K562 (cell line): ENCODE data around the gene RAVER2. TPM values are rescaled to one million over a fixed set of nuclear protein-coding genes. Genes with fewer than 3 reads are reported as not detected.
A peak's percentile ranks its signal among the peaks of the same experiment; 100 is the strongest.

Experiments used
- ATAC-seq: fragments of 200-7000 bp; cut with Tn5 transposase; 3 replicates; pipeline ENCODE4 v1.9.1; 2020; ENCODE audit warnings: moderate library complexity
- BruUV-seq: library from RNA; stranded (reverse); fragments of 400-500 nt; replicated peaks from 2 replicates; lab custom pipeline; 2021; lab: Mats Ljungman, UMichigan
- CTCF ChIA-PET: fragments of 300-600 bp; formaldehyde crosslinking; extraction: SDS; loops from one replicate; lab custom pipeline; 2021; ENCODE audit warnings: low intra/inter-chr PET ratio; lab: Yijun Ruan, JAX
- POLR2A ChIA-PET: fragments of 300-600, 350-650 bp; sonication (Branson Sonifier 250); formaldehyde crosslinking; extraction: SDS; loops from one replicate; lab custom pipeline; 2021; ENCODE audit warnings: antibody characterized with exemption, inconsistent platforms; lab: Yijun Ruan, JAX
- DNase-seq, 4 experiments: peaks; one replicate each; pipeline versions ENCODE4 v3.0.0 to v3.0.0-alpha.2; 2011 to 2018; ENCODE audit warnings: low spot score in 3 of 4, mixed read lengths in 3 of 4; ENCODE audit errors: extremely low read depth in 1 of 4
- FAIRE-seq: peaks from 2 replicates; lab custom pipeline; 2011; peaks lifted over from hg19 to GRCh38; lab: Jason Lieb, UNC
- H2AFZ ChIP-seq: 2 replicates; pipeline ENCODE4 v1.6.0; 2011; ENCODE audit warnings: low read depth, low read length, control low read depth, inconsistent platforms
- H3K27ac ChIP-seq: fragments of 200-600 bp; 3 replicates; pipeline ENCODE4 v1.8.0; 2011; ENCODE audit warnings: low read depth, mild to moderate bottlenecking, control low read depth, inconsistent platforms, low read length, moderate library complexity, mixed read lengths; ENCODE audit errors: extremely low read depth
- H3K27me3 ChIP-seq, 2 experiments: fragments of 300-600 bp in 1 of 2; 2 replicates in 1 of 2; 3 replicates in 1 of 2; pipeline versions ENCODE4 v1.6.0 to v1.8.0; 2011; ENCODE audit warnings: inconsistent platforms in 2 of 2, low read length in 2 of 2, mild to moderate bottlenecking in 1 of 2, mixed read lengths in 1 of 2, moderate library complexity in 1 of 2; ENCODE audit not compliant: control insufficient read depth in 2 of 2, insufficient read depth in 2 of 2
- H3K36me3 ChIP-seq: fragments of 300-600 bp; 3 replicates; pipeline ENCODE4 v1.8.0; 2011; ENCODE audit warnings: mild to moderate bottlenecking, low read length, inconsistent platforms; ENCODE audit not compliant: control insufficient read depth, insufficient read depth
- H3K4me1 ChIP-seq, 2 experiments: fragments of 200-600 bp in 1 of 2; replicated peaks in 1 of 2; 2 replicates in 1 of 2; 3 replicates in 1 of 2; pipeline versions ENCODE4 v1.5.1 to v1.8.0; 2011; ENCODE audit warnings: inconsistent platforms in 2 of 2, low read length in 2 of 2, mild to moderate bottlenecking in 1 of 2, mixed read lengths in 1 of 2, moderate library complexity in 1 of 2; ENCODE audit not compliant: control insufficient read depth in 2 of 2, insufficient read depth in 2 of 2
- H3K4me2 ChIP-seq: 2 replicates; pipeline ENCODE4 v1.6.1; 2011; ENCODE audit warnings: low read length, control low read depth, inconsistent platforms, mixed read lengths; ENCODE audit not compliant: insufficient read depth
- H3K4me3 ChIP-seq: fragments of 200-600 bp; sonication (generic), shearing (Covaris generic); 2 replicates; pipeline ENCODE4 v1.5.1; 2016; ENCODE audit warnings: control low read depth, inconsistent platforms
- H3K79me2 ChIP-seq: fragments of 200-600 bp; 3 replicates; pipeline ENCODE4 v1.8.0; 2011; ENCODE audit warnings: low read length, inconsistent platforms; ENCODE audit not compliant: control insufficient read depth, insufficient read depth
- H3K9ac ChIP-seq, 2 experiments: 2 replicates each; pipeline versions ENCODE4 v1.6.0 to v1.6.1; 2011; ENCODE audit warnings: low read depth in 2 of 2, low read length in 2 of 2, control low read depth in 1 of 2, inconsistent platforms in 1 of 2, mild to moderate bottlenecking in 1 of 2, mixed read lengths in 1 of 2; ENCODE audit not compliant: insufficient read depth in 1 of 2
- H3K9me1 ChIP-seq: one replicate; pipeline ENCODE4 v1.6.0; 2011; ENCODE audit warnings: inconsistent platforms, mild to moderate bottlenecking, low read length, moderate library complexity; ENCODE audit not compliant: control insufficient read depth, insufficient read depth
- H3K9me3 ChIP-seq: replicated peaks from 2 replicates; pipeline ENCODE4 v1.5.1; 2011; ENCODE audit warnings: low read depth, low read length, inconsistent platforms; ENCODE audit not compliant: control insufficient read depth, insufficient read depth
- H4K20me1 ChIP-seq: replicated peaks from 2 replicates; pipeline ENCODE4 v1.6.1; 2011; ENCODE audit warnings: low read length, inconsistent platforms, mixed read lengths; ENCODE audit not compliant: control insufficient read depth, insufficient read depth
- ARID4B ChIP-seq: sonication (generic); formaldehyde crosslinking; IDR thresholded peaks from 2 replicates; pipeline ENCODE4 v1.8.0; 2022; ENCODE audit warnings: mild to moderate bottlenecking, missing genetic modification reagents
- GATA2 ChIP-seq: sonication (generic); formaldehyde crosslinking; IDR thresholded peaks from 2 replicates; pipeline ENCODE4 v1.4.0; 2020; ENCODE audit warnings: mild to moderate bottlenecking, missing genetic modification reagents
- HNRNPH1 ChIP-seq: fragments of 200-400 bp; formaldehyde crosslinking; optimal IDR thresholded peaks from 2 replicates; pipeline ENCODE3; 2017; ENCODE audit warnings: low read depth, mild to moderate bottlenecking, low read length, moderate library complexity
- JUN ChIP-seq, 2 experiments: sonication (generic) in 1 of 2; formaldehyde crosslinking in 1 of 2; IDR thresholded peaks; 2 replicates each; pipeline versions ENCODE4 v1.6.1 to v1.8.0; 2012 to 2022; ENCODE audit warnings: borderline replicate concordance in 2 of 2, mild to moderate bottlenecking in 2 of 2, improper control_type of control experiment in 1 of 2, low read depth in 1 of 2, low read length in 1 of 2, missing genetic modification reagents in 1 of 2
- POLR3A ChIP-seq: IDR thresholded peaks from 2 replicates; pipeline ENCODE4 v1.6.1; 2011; ENCODE audit warnings: borderline replicate concordance, mild to moderate bottlenecking, moderate library complexity; ENCODE audit not compliant: insufficient read length, insufficient read depth; ENCODE audit errors: extremely low read depth
- PREB ChIP-seq: sonication (generic); formaldehyde crosslinking; IDR thresholded peaks from 2 replicates; pipeline ENCODE4 v1.8.1; 2023; ENCODE audit warnings: mild to moderate bottlenecking, missing genetic modification reagents
- SRSF3 ChIP-seq: fragments of 200-400 bp; formaldehyde crosslinking; IDR thresholded peaks from 2 replicates; pipeline ENCODE4 v1.6.1; 2016; ENCODE audit warnings: mild to moderate bottlenecking, low read length, moderate library complexity; ENCODE audit not compliant: insufficient read depth
- TOE1 ChIP-seq, 2 experiments: fragments of 450-650 bp in 1 of 2; sonication (generic) in 1 of 2; formaldehyde crosslinking in 1 of 2; IDR thresholded peaks; 2 replicates each; pipeline versions ENCODE4 v1.7.1 to v1.8.0; 2016 to 2022; ENCODE audit warnings: borderline replicate concordance in 2 of 2, mild to moderate bottlenecking in 2 of 2, antibody characterized with exemption in 1 of 2, inconsistent platforms in 1 of 2, low read depth in 1 of 2, missing genetic modification reagents in 1 of 2, moderate library complexity in 1 of 2
- ZNF143 ChIP-seq: sonication (generic); formaldehyde crosslinking; IDR thresholded peaks from 2 replicates; pipeline ENCODE4 v1.9.0; 2022; ENCODE audit warnings: mild to moderate bottlenecking, missing genetic modification reagents
- ZNF217 ChIP-seq: sonication (generic); formaldehyde crosslinking; IDR thresholded peaks from 2 replicates; pipeline ENCODE4 v1.8.0; 2022; ENCODE audit warnings: mild to moderate bottlenecking, missing genetic modification reagents
- ZNF347 ChIP-seq: fragments of 450-650 bp; formaldehyde crosslinking; IDR thresholded peaks from 2 replicates; pipeline ENCODE4 v1.4.0; 2020; ENCODE audit warnings: low read depth, mild to moderate bottlenecking, moderate library complexity
- ZNF507 ChIP-seq: conservative IDR thresholded peaks from 2 replicates; pipeline ENCODE4 v1.6.1; 2017; ENCODE audit warnings: missing genetic modification characterization, missing compliant biosample characterization
- ZNF76 ChIP-seq: fragments of 250-450 bp; sonication (Bioruptor Pico); IDR thresholded peaks from 2 replicates; pipeline ENCODE4 v1.4.0; 2020; ENCODE audit warnings: mild to moderate bottlenecking, moderate library complexity, borderline replicate concordance
- ZNF785 ChIP-seq: fragments of 250-450 bp; sonication (Bioruptor Pico); IDR thresholded peaks from 2 replicates; pipeline ENCODE4 v1.4.0; 2020; ENCODE audit warnings: mild to moderate bottlenecking
- WGBS: fragments of 100-300 bp; shearing (Covaris generic); methylation state at CpG from one replicate; pipeline ENCODE4 v1.1.6; 2016; ENCODE audit warnings: low coverage, mixed read lengths; ENCODE audit not compliant: insufficient coverage; ENCODE audit errors: missing lambda C conversion rate; 5-methylcytosine and 5-hydroxymethylcytosine counted together
- in situ Hi-C: fragments of 300-500 bp; cut with MboI; formaldehyde crosslinking; loops from 4 replicates; pipeline ENCODE4 v1.15.0; 2018; ENCODE audit warnings: inconsistent platforms, mixed read lengths
- intact Hi-C: fragments of 100-400 bp; cut with micrococcal nuclease; formaldehyde crosslinking; loops from 2 replicates; pipeline ENCODE4 v1.14.2; 2022
- polyA plus RNA-seq, 8 experiments: library from polyadenylated mRNA; depleted of rRNA in 4 of 8; stranded (reverse) in 5 of 8; unstranded in 3 of 8; fragments of >200 nt; fragmentation: Nextera tagmentation in 2 of 8; fragmentation: Illumina TruSeq in 1 of 8; extraction: Ambion mirVana in 2 of 8; extraction: Trizol in 1 of 8; gene quantifications; 2 replicates each; pipeline versions ENCODE4 v1.2.1 to v1.2.3, GENCODE V29; 2011 to 2014; ENCODE audit warnings: inconsistent platforms in 1 of 8, missing spikeins in 1 of 8
- total RNA-seq, 7 experiments: library from RNA; depleted of rRNA in 6 of 7; stranded (reverse); fragments of >200 nt in 6 of 7; fragmentation: Illumina TruSeq in 2 of 7; extraction: Trizol in 2 of 7; gene quantifications; 2 replicates each; pipeline versions ENCODE4 v1.2.1 to v1.2.3, GENCODE V29; 2011 to 2021; ENCODE audit warnings: low replicate concordance in 1 of 7

The RAVER2 gene
- total and polyA plus RNA-seq, 9 of the 15 experiments (the other 6 are each of a cell fraction or from before 2014, with no cell fraction given): 1.8 to 6.1 (median 4.4) TPM

GRCh38 chr1:64765826-64766225 lies 21.0 kb downstream of the RAVER2 start (continued):
- no peak for TF ChIP-seq ZNF347 (CRISPR knock-in tag)
- no peak for TF ChIP-seq GATA2 (CRISPR knock-in tag)
- no peak for TF ChIP-seq SRSF3
- TF ChIP-seq JUN (IDR thresholded peaks at IDR 0.05; ENCODE audit: borderline replicate concordance, low read depth, low read length): peak; percentile 71
- no peak for TF ChIP-seq JUN (CRISPR knock-in tag; IDR thresholded peaks at IDR 0.05; ENCODE audit: borderline replicate concordance)
- TF ChIP-seq HNRNPH1: no peak
- TF ChIP-seq ZNF507 (tag): no peak

GRCh38 chr1:64766429-64766828 lies 21.6 kb downstream of the RAVER2 start:
- POLR2A ChIA-PET: interaction anchor here (0.6 to 2.1 kb wide), 5 partner anchors 9 to 57 kb away, joined by 3 to 6 read pairs (median 3); no protein-coding TSS in a partner anchor
- ATAC-seq (no peak), DNase-seq (no peak), FAIRE-seq (peak; percentile 11)
- Histone ChIP-seq H3K36me3 (no peaks in the 10 kb centered on the region), H3K9me1 (no peaks in the 10 kb centered on the region), H3K27ac (no peak overlapping the region), H3K9ac (no peak overlapping the region), H4K20me1 (no peaks in the 10 kb centered on the region), H3K4me1 (no peaks in the 10 kb centered on the region), H3K27me3 (no peaks in the 10 kb centered on the region), H2AFZ (no peak overlapping the region), H3K79me2 (no peaks in the 10 kb centered on the region), H3K9me3 (no peaks in the 10 kb centered on the region), H3K4me3 (no peak overlapping the region), H3K4me2 (no peak overlapping the region)
- intact Hi-C loops: no loop called here
- in situ Hi-C loops: no loop called here
- WGBS: 17% methylated on average over 3 of the region's 3 CpGs
- no TSS peak for BruUV-seq
- CTCF ChIA-PET: no interaction called here
- TF ChIP-seq ARID4B (CRISPR knock-in tag): no peak
- no peak for TF ChIP-seq TOE1 (IDR thresholded peaks at IDR 0.05; ENCODE audit: borderline replicate concordance)
- TF ChIP-seq TOE1 (CRISPR knock-in tag; IDR thresholded peaks at IDR 0.05; ENCODE audit: borderline replicate concordance, low read depth): no peak
- TF ChIP-seq ZNF785: no peak
- no peak for TF ChIP-seq ZNF143 (CRISPR knock-in tag)
- no peak for TF ChIP-seq POLR3A
- TF ChIP-seq ZNF76 (CRISPR knock-in tag): no peak
- TF ChIP-seq PREB (CRISPR knock-in tag): no peak
- no peak for TF ChIP-seq ZNF217 (CRISPR knock-in tag)
